IMR-90 (cell line): ENCODE results near the gene RPS6KA3. TPM values are rescaled to one million over a fixed set of nuclear protein-coding genes. Genes with fewer than 3 reads are reported as not detected.
"Not testable (repeated sequence)": the region's sequence is repeated elsewhere in the genome, so short reads cannot be mapped to it uniquely, and the experiment has no call there.

Experiments used
- ATAC-seq: fragments of 200-7000 bp; cut with Tn5 transposase; 2 replicates; pipeline ENCODE4 v1.9.1; 2020; ENCODE audit warnings: low read depth, mild to moderate bottlenecking, moderate library complexity
- BruUV-seq: library from RNA; stranded (reverse); fragments of 400-500 nt; replicated peaks from 2 replicates; lab custom pipeline; 2021; lab: Mats Ljungman, UMichigan
- CTCF ChIA-PET: fragments of 300-600 bp; formaldehyde crosslinking; extraction: SDS; loops from one replicate; lab custom pipeline; 2021; ENCODE audit warnings: antibody characterized with exemption; lab: Yijun Ruan, JAX
- POLR2A ChIA-PET: fragments of 300-600 bp; sonication (Branson Sonifier 250); formaldehyde crosslinking; loops from one replicate; lab custom pipeline; 2022; ENCODE audit warnings: antibody characterized with exemption; ENCODE audit not compliant: unreplicated experiment; lab: Charles Lee
- DNase-seq: peaks from one replicate; pipeline ENCODE4 v3.0.0; 2013
- H2AFZ ChIP-seq: replicated peaks from 2 replicates; pipeline ENCODE3; 2013; ENCODE audit warnings: low read length, mild to moderate bottlenecking; ENCODE audit not compliant: poor library complexity
- H2AK5ac ChIP-seq: 2 replicates; pipeline ENCODE4 v1.6.1; 2013; ENCODE audit warnings: low read depth, low read length, inconsistent platforms
- H2AK9ac ChIP-seq: replicated peaks from 2 replicates; pipeline ENCODE3; 2013; ENCODE audit warnings: mild to moderate bottlenecking, low read depth, low read length, moderate library complexity; ENCODE audit not compliant: poor library complexity
- H2BK120ac ChIP-seq: 2 replicates; pipeline ENCODE4 v1.6.1; 2013; ENCODE audit warnings: low read depth, low read length, inconsistent platforms
- H2BK15ac ChIP-seq: 3 replicates; pipeline ENCODE4 v1.6.1; 2013; ENCODE audit warnings: low read depth, low read length, inconsistent platforms
- H2BK20ac ChIP-seq: 2 replicates; pipeline ENCODE4 v1.6.1; 2013; ENCODE audit warnings: low read depth, mild to moderate bottlenecking, inconsistent platforms, low read length, moderate library complexity
- H2BK5ac ChIP-seq: 2 replicates; pipeline ENCODE4 v1.6.1; 2013; ENCODE audit warnings: mild to moderate bottlenecking, low read depth, low read length, inconsistent platforms; ENCODE audit not compliant: poor library complexity, severe bottlenecking
- H3K14ac ChIP-seq: replicated peaks from 2 replicates; pipeline ENCODE4 v1.6.1; 2013; ENCODE audit warnings: low read depth, low read length, inconsistent platforms
- H3K18ac ChIP-seq: 2 replicates; pipeline ENCODE4 v1.6.1; 2013; ENCODE audit warnings: low read depth, low read length, control low read depth
- H3K23ac ChIP-seq: 2 replicates; pipeline ENCODE4 v1.6.1; 2013; ENCODE audit warnings: low read depth, low read length, inconsistent platforms
- H3K27ac ChIP-seq: 2 replicates; pipeline ENCODE4 v1.5.1; 2013; ENCODE audit warnings: mild to moderate bottlenecking, control low read depth, low read length; ENCODE audit not compliant: insufficient read depth
- H3K27me3 ChIP-seq: 2 replicates; pipeline ENCODE4 v1.6.1; 2013; ENCODE audit warnings: low read length; ENCODE audit not compliant: control insufficient read depth, insufficient read depth
- H3K36me3 ChIP-seq: 2 replicates; pipeline ENCODE4 v1.6.1; 2013; ENCODE audit warnings: low read length, mixed read lengths; ENCODE audit not compliant: control insufficient read depth, insufficient read depth
- H3K4ac ChIP-seq: 2 replicates; pipeline ENCODE4 v1.6.1; 2013; ENCODE audit warnings: low read depth, low read length, inconsistent platforms
- H3K4me1 ChIP-seq: 2 replicates; pipeline ENCODE4 v1.6.1; 2013; ENCODE audit warnings: low read length, mixed read lengths; ENCODE audit not compliant: control insufficient read depth, insufficient read depth
- H3K4me2 ChIP-seq: 2 replicates; pipeline ENCODE4 v1.6.1; 2013; ENCODE audit warnings: low read depth, mild to moderate bottlenecking, control low read depth, low read length, moderate library complexity
- H3K4me3 ChIP-seq: 2 replicates; pipeline ENCODE4 v1.5.1; 2013; ENCODE audit warnings: low read depth, mild to moderate bottlenecking, control low read depth, low read length, moderate library complexity; ENCODE audit not compliant: insufficient read depth
- H3K56ac ChIP-seq: 2 replicates; pipeline ENCODE4 v1.6.1; 2013; ENCODE audit warnings: low read length, inconsistent platforms; ENCODE audit not compliant: insufficient read depth; ENCODE audit errors: extremely low read depth
- H3K79me1 ChIP-seq, 2 experiments: 2 replicates each; pipeline ENCODE4 v1.6.1; 2013; ENCODE audit warnings: low read length in 2 of 2, inconsistent platforms in 1 of 2, low read depth in 1 of 2
- H3K9ac ChIP-seq: 2 replicates; pipeline ENCODE4 v1.6.1; 2013; ENCODE audit warnings: low read depth, low read length, control low read depth
- H3K9me1 ChIP-seq: 2 replicates; pipeline ENCODE4 v1.6.1; 2013; ENCODE audit warnings: low read length, inconsistent platforms; ENCODE audit not compliant: insufficient read depth
- H3K9me3 ChIP-seq: 2 replicates; pipeline ENCODE4 v1.6.1; 2013; ENCODE audit warnings: low read length; ENCODE audit not compliant: control insufficient read depth, insufficient read depth
- H4K20me1 ChIP-seq: 2 replicates; pipeline ENCODE4 v1.6.1; 2013; ENCODE audit warnings: low read length, inconsistent platforms; ENCODE audit not compliant: insufficient read depth
- H4K5ac ChIP-seq: 2 replicates; pipeline ENCODE4 v1.6.1; 2013; ENCODE audit warnings: mild to moderate bottlenecking, low read depth, low read length, control low read depth
- H4K8ac ChIP-seq, 2 experiments: 2 replicates each; pipeline ENCODE4 v1.6.1; 2013; ENCODE audit warnings: low read depth in 2 of 2, low read length in 2 of 2, control low read depth in 1 of 2, inconsistent platforms in 1 of 2
- H4K91ac ChIP-seq: 2 replicates; pipeline ENCODE4 v1.6.1; 2013; ENCODE audit warnings: low read depth, low read length, inconsistent platforms; ENCODE audit not compliant: insufficient read depth
- FOS ChIP-seq: fragments of 150-350 bp; IDR thresholded peaks from 2 replicates; pipeline ENCODE4 v1.6.1; 2016; ENCODE audit warnings: low read depth, low read length
- WGBS, 2 experiments: methylation state at CpG; one replicate each; pipeline versions ENCODE4 v1.1.5 to v1.1.7; 2013; ENCODE audit warnings: missing lambda C conversion rate in 2 of 2; ENCODE audit not compliant: insufficient read length in 1 of 2; ENCODE audit errors: extremely low coverage in 2 of 2; 5-methylcytosine and 5-hydroxymethylcytosine counted together
- dilution Hi-C: fragments of 300-500 bp; cut with HindIII; formaldehyde crosslinking; loops from one replicate; pipeline ENCODE4 v1.14.3; 2018; ENCODE audit warnings: low sequenced_read_pairs; ENCODE audit not compliant: unreplicated experiment
- in situ Hi-C: fragments of 300-500 bp; cut with MboI; formaldehyde crosslinking; loops from 3 replicates; pipeline ENCODE4 v1.14.3; 2019; ENCODE audit warnings: low sequenced_read_pairs, inconsistent platforms, mixed read lengths
- intact Hi-C: fragments of 100-400 bp; cut with micrococcal nuclease; formaldehyde crosslinking; loops from 2 replicates; pipeline ENCODE4 v1.10.0; 2022
- polyA plus RNA-seq, 3 experiments: library from polyadenylated mRNA; depleted of rRNA; stranded (reverse); fragments of >200 nt; gene quantifications; 2 replicates each; pipeline ENCODE4 v1.2.3, GENCODE V29; 2012; ENCODE audit warnings: low replicate concordance in 1 of 3
- total RNA-seq: library from RNA; depleted of rRNA; stranded (reverse); fragments of >200 nt; gene quantifications from 2 replicates; pipeline ENCODE4 v1.2.3, GENCODE V29; 2012

Gene RPS6KA3
- total and polyA plus RNA-seq, 2 of the 4 experiments (the other 2 are of a cell fraction): 20.8 to 43.9 TPM

DNA sequence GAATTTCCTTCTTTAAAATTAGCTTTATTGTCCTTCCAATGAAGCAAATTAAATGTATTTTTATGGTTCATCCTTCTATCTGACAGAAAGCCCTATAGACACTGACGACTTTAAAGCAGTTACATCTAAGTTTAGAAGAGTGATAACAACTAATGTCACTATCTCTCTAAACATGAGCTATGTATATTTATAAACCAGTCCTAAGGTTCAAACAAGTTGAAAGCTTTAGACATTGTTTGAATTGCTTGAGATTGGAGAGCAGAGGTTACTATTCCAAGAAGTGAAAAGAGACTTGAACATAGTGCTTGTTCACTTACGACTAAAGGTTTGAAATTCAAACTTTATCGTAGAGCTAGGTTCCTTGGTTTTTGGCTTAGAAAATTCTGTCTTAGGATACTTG lies 94.8 kb downstream of the RPS6KA3 start:
- in situ Hi-C loops: no loop called here
- intact Hi-C loops: no loop called here
- H3K14ac ChIP-seq: no peak overlapping the region
- no peak overlapping the region for H4K5ac ChIP-seq
- WGBS, 2 experiments: no CpG with 5 or more reads among the region's 3 CpGs
- no peak overlapping the region for H2AFZ ChIP-seq
- dilution Hi-C loops: no loop called here
- H3K9me3 ChIP-seq: no peaks in the 10 kb centered on the region
- DNase-seq (no peak), ATAC-seq (no peak)
- CTCF ChIA-PET: no interaction called here
- no peak overlapping the region for H2AK9ac ChIP-seq
- no peak overlapping the region for H4K91ac ChIP-seq
- H3K18ac ChIP-seq: no peak overlapping the region
- TF ChIP-seq FOS: no peak
- no peak overlapping the region for H2BK20ac ChIP-seq
- no peaks in the 10 kb centered on the region for H4K20me1 ChIP-seq
- POLR2A ChIA-PET: no interaction called here
- H3K4me1 ChIP-seq: no peaks in the 10 kb centered on the region
- H3K4me2 ChIP-seq: no peak overlapping the region
- peaks cover 6% of the 10 kb centered on the region for H3K36me3 ChIP-seq
- no peaks in the 10 kb centered on the region for H3K9me1 ChIP-seq
- H3K4me3 ChIP-seq: no peak overlapping the region
- H3K56ac ChIP-seq: no peak overlapping the region
- no peak overlapping the region for H3K4ac ChIP-seq
- H2AK5ac ChIP-seq: no peak overlapping the region
- H2BK5ac ChIP-seq: no peak overlapping the region
- H4K8ac ChIP-seq: no peak overlapping the region
- H3K79me1 ChIP-seq: no peaks in the 10 kb centered on the region
- H3K23ac ChIP-seq: no peak overlapping the region
- no peak overlapping the region for H2BK15ac ChIP-seq
- H3K9ac ChIP-seq: no peak overlapping the region
- H3K27ac ChIP-seq: no peak overlapping the region
- no TSS peak for BruUV-seq
- no peak overlapping the region for H2BK120ac ChIP-seq
- no peaks in the 10 kb centered on the region for H3K27me3 ChIP-seq

DNA sequence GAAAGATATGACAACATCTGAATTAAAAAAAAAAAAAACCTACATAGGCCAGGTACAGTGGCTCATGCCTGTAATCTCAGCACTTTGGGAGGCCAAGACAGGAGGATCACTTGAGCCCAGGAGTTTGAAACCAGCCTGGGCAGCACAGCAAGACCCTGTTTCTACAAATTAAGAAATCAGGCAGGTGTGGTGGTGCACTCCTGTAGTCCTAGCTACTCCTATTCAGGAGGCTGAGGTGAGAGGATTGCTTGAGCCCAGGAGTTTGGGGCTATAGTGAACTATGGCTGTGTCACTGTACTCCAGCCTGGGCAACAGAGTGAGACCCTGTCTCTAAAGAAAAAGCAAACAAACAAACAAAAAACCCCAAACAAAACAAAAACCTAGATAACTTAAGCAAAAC lies 104.2 kb downstream of the RPS6KA3 start:
- H3K14ac ChIP-seq, H2AFZ ChIP-seq, dilution Hi-C loops, H2AK5ac ChIP-seq, H3K27me3 ChIP-seq, H2BK5ac ChIP-seq, H3K9me1 ChIP-seq, ATAC-seq, in situ Hi-C loops, H3K56ac ChIP-seq, H4K8ac ChIP-seq, H3K27ac ChIP-seq, H3K79me1 ChIP-seq, H3K18ac ChIP-seq, H2BK15ac ChIP-seq, H3K4me2 ChIP-seq, H3K9ac ChIP-seq, H3K36me3 ChIP-seq, H4K5ac ChIP-seq, CTCF ChIA-PET, H3K4me3 ChIP-seq, H3K4me1 ChIP-seq, H2BK20ac ChIP-seq, DNase-seq, POLR2A ChIA-PET, H3K4ac ChIP-seq, H4K91ac ChIP-seq, intact Hi-C loops, H3K23ac ChIP-seq, H4K20me1 ChIP-seq, H3K9me3 ChIP-seq, BruUV-seq, H2BK120ac ChIP-seq, H2AK9ac ChIP-seq: not testable (repeated sequence)
